Endothelial cell of umbilical vein (primary cell): Measurements from ENCODE around the gene PDE7B. TPM values are rescaled to one million over a fixed set of nuclear protein-coding genes. Genes with fewer than 3 reads are reported as not detected.

Experiments
- BruUV-seq: library from RNA; stranded (reverse); fragments of 400-500 nt; replicated peaks from 2 replicates; lab custom pipeline; 2021; lab: Mats Ljungman, UMichigan
- CTCF ChIA-PET: fragments of 300-600, 350-600 bp; sonication (Branson Sonifier 250); formaldehyde crosslinking; loops from one replicate; lab custom pipeline; 2021; ENCODE audit warnings: antibody characterized with exemption, inconsistent platforms; lab: Charles Lee
- POLR2A ChIA-PET: fragments of 300-600, 350-600 bp; sonication (Branson Sonifier 250); formaldehyde crosslinking; loops from one replicate; lab custom pipeline; 2021; ENCODE audit warnings: antibody characterized with exemption, inconsistent platforms; lab: Charles Lee
- DNase-seq: peaks from one replicate; pipeline ENCODE4 v3.0.0-alpha.2; 2011; ENCODE audit warnings: low read depth, low spot score
- FAIRE-seq: peaks from 2 replicates; lab custom pipeline; 2011; peaks lifted over from hg19 to GRCh38; lab: Jason Lieb, UNC
- H2AFZ ChIP-seq: 2 replicates; pipeline ENCODE4 v1.6.0; 2012; ENCODE audit warnings: low read depth, low read length, control low read depth, inconsistent platforms
- H3K27ac ChIP-seq: 2 replicates; pipeline ENCODE4 v1.5.1; 2011; ENCODE audit warnings: low read depth, mild to moderate bottlenecking, control low read depth, low read length, moderate library complexity; ENCODE audit not compliant: insufficient read depth
- H3K27me3 ChIP-seq, 2 experiments: 2 replicates each; pipeline versions ENCODE4 v1.6.0 to v1.6.1; 2011; ENCODE audit warnings: low read length in 2 of 2, mixed read lengths in 1 of 2; ENCODE audit not compliant: control insufficient read depth in 2 of 2, insufficient read depth in 2 of 2
- H3K36me3 ChIP-seq, 2 experiments: 2 replicates in 1 of 2; 3 replicates in 1 of 2; pipeline ENCODE4 v1.5.1; 2011; ENCODE audit warnings: low read length in 2 of 2, mild to moderate bottlenecking in 1 of 2, moderate library complexity in 1 of 2; ENCODE audit not compliant: control insufficient read depth in 2 of 2, insufficient read depth in 2 of 2; ENCODE audit errors: extremely low read depth in 1 of 2
- H3K4me1 ChIP-seq: 3 replicates; pipeline ENCODE4 v1.5.1; 2011; ENCODE audit warnings: mild to moderate bottlenecking, low read length; ENCODE audit not compliant: control insufficient read depth, insufficient read depth; ENCODE audit errors: extremely low read depth
- H3K4me2 ChIP-seq: 2 replicates; pipeline ENCODE4 v1.6.1; 2011; ENCODE audit warnings: low read length, control low read depth, mixed read lengths; ENCODE audit not compliant: insufficient read depth
- H3K4me3 ChIP-seq, 3 experiments: fragments of 200-600 bp in 1 of 3; sonication (generic), shearing (Covaris generic) in 1 of 3; replicated peaks in 1 of 3; 2 replicates each; pipeline ENCODE4 v1.5.1; 2011 to 2016; ENCODE audit warnings: control low read depth in 3 of 3, low read length in 3 of 3, mild to moderate bottlenecking in 2 of 3, inconsistent platforms in 1 of 3, low read depth in 1 of 3, moderate library complexity in 1 of 3; ENCODE audit not compliant: insufficient read depth in 1 of 3
- H3K79me2 ChIP-seq: 2 replicates; pipeline ENCODE4 v1.6.0; 2012; ENCODE audit warnings: low read length, inconsistent platforms; ENCODE audit not compliant: control insufficient read depth, insufficient read depth
- H3K9ac ChIP-seq: replicated peaks from 2 replicates; pipeline ENCODE3; 2011; ENCODE audit warnings: low read length, control low read depth; ENCODE audit not compliant: insufficient read depth; ENCODE audit errors: extremely low read depth
- H3K9me1 ChIP-seq: replicated peaks from 3 replicates; pipeline ENCODE4 v1.6.0; 2011; ENCODE audit warnings: mild to moderate bottlenecking, low read length; ENCODE audit not compliant: control insufficient read depth, insufficient read depth; ENCODE audit errors: extremely low read depth
- H3K9me3 ChIP-seq: replicated peaks from 2 replicates; pipeline ENCODE4 v1.5.1; 2012; ENCODE audit warnings: low read length, inconsistent platforms; ENCODE audit not compliant: control insufficient read depth, insufficient read depth
- H4K20me1 ChIP-seq: replicated peaks from 2 replicates; pipeline ENCODE3; 2011; ENCODE audit warnings: mild to moderate bottlenecking, low read length; ENCODE audit not compliant: control insufficient read depth, insufficient read depth; ENCODE audit errors: extremely low read depth
- CTCF ChIP-seq, 2 donors: IDR thresholded peaks; 1 replicate in 1 of 2; 2 replicates in 1 of 2; pipeline ENCODE4 v1.5.1; 2011; ENCODE audit warnings: low read length in 2 of 2, mild to moderate bottlenecking in 2 of 2, moderate library complexity in 2 of 2, control low read depth in 1 of 2, inconsistent platforms in 1 of 2, low read depth in 1 of 2; ENCODE audit not compliant: insufficient read depth in 1 of 2; ENCODE audit errors: extremely low read depth in 1 of 2
- EZH2 ChIP-seq: IDR thresholded peaks from 2 replicates; pipeline ENCODE4 v1.6.1; 2012; ENCODE audit warnings: borderline replicate concordance, low read depth, mild to moderate bottlenecking, moderate library complexity, low read length, inconsistent platforms; ENCODE audit not compliant: severe bottlenecking
- FOS ChIP-seq: IDR thresholded peaks from 2 replicates; pipeline ENCODE4 v1.6.1; 2011; ENCODE audit warnings: mild to moderate bottlenecking, low read length, moderate library complexity, borderline replicate concordance; ENCODE audit not compliant: insufficient read depth
- GATA2 ChIP-seq: IDR thresholded peaks from 2 replicates; pipeline ENCODE4 v1.7.0; 2011; ENCODE audit warnings: low read depth, mild to moderate bottlenecking, moderate library complexity, mixed read lengths, low read length; ENCODE audit not compliant: insufficient read length, insufficient read depth
- JUN ChIP-seq: IDR thresholded peaks from 2 replicates; pipeline ENCODE4 v1.6.1; 2011; ENCODE audit warnings: borderline replicate concordance, low read depth; ENCODE audit not compliant: insufficient read length, insufficient read depth
- MAX ChIP-seq: IDR thresholded peaks from 2 replicates; pipeline ENCODE4 v1.6.1; 2011; ENCODE audit not compliant: insufficient read depth, insufficient read length
- MYC ChIP-seq: IDR thresholded peaks from one replicate; pipeline ENCODE4 v1.6.1; 2011; ENCODE audit warnings: mild to moderate bottlenecking, low read depth, low read length
- POLR2A ChIP-seq: IDR thresholded peaks from 2 replicates; pipeline ENCODE4 v1.6.1; 2012; ENCODE audit warnings: low read depth, mild to moderate bottlenecking, control low read depth, low read length
- POLR2AphosphoS5 ChIP-seq: IDR thresholded peaks from 2 replicates; pipeline ENCODE4 v1.6.1; 2012; ENCODE audit warnings: low read depth, mild to moderate bottlenecking, control low read depth, low read length, moderate library complexity; ENCODE audit not compliant: insufficient read depth
- dilution Hi-C: fragments of 300-500 bp; cut with MboI; formaldehyde crosslinking; loops from one replicate; pipeline ENCODE4 v1.15.0; 2019; ENCODE audit warnings: low sequenced_read_pairs; ENCODE audit not compliant: extremely low pct_ligation_motif_present
- intact Hi-C: fragments of 100-400 bp; cut with micrococcal nuclease; formaldehyde crosslinking; loops from one replicate; pipeline ENCODE4 v1.10.0; 2022
- polyA plus RNA-seq, 4 experiments: library from polyadenylated mRNA; depleted of rRNA in 3 of 4; stranded (reverse) in 3 of 4; unstranded in 1 of 4; fragments of >200 nt; gene quantifications; 2 replicates each; pipeline versions ENCODE4 v1.2.1 to v1.2.3, GENCODE V29; 2011 to 2012; ENCODE audit warnings: missing spikeins in 1 of 4
- total RNA-seq: library from RNA; stranded (reverse); gene quantifications from 2 replicates; pipeline ENCODE4 v1.2.3, GENCODE V29; 2021

Gene PDE7B
- total and polyA plus RNA-seq, 2 donors (not counting 3 experiments of a cell fraction or from before 2014, with no cell fraction given) = 20.6 to 25.1 TPM

GRCh38 chr6:136181861-136182260 lies 330.4 kb downstream of the PDE7B start:
- no peaks in the 10 kb centered on the region for H3K79me2 ChIP-seq
- FAIRE-seq = no peak
- H3K27me3 ChIP-seq = no peaks in the 10 kb centered on the region
- POLR2A ChIA-PET = no interaction called here
- no peaks in the 10 kb centered on the region for H3K4me1 ChIP-seq
- no peak overlapping the region for H2AFZ ChIP-seq
- TF ChIP-seq GATA2 (no peak), POLR2A (no peak), FOS (no peak), POLR2AphosphoS5 (no peak), MAX (no peak), MYC (no peak), JUN (no peak), EZH2 (no peak), CTCF (IDR thresholded peaks at IDR 0.05; ENCODE audit: extremely low read depth in 1 of 2, insufficient read depth in 1 of 2, low read depth in 1 of 2, low read length in 2 of 2) (no peak)
- no peaks in the 10 kb centered on the region for H4K20me1 ChIP-seq
- dilution Hi-C loops (no loop called here), intact Hi-C loops (no loop called here)
- peaks cover 19 to 28% of the 10 kb centered on the region in 2 experiments for H3K36me3 ChIP-seq
- BruUV-seq = no TSS peak
- no peaks in the 10 kb centered on the region for H3K9me1 ChIP-seq
- DNase-seq = no peak
- no peak overlapping the region for H3K27ac ChIP-seq
- no peak overlapping the region for H3K4me2 ChIP-seq
- H3K9ac ChIP-seq = no peak overlapping the region
- H3K4me3 ChIP-seq = no peak overlapping the region
- CTCF ChIA-PET = interaction anchor here (1.9 kb wide), 1 partner anchor 150 kb away, joined by 4 read pairs; no protein-coding TSS in a partner anchor
- no peaks in the 10 kb centered on the region for H3K9me3 ChIP-seq
